K562 (cell line): ENCODE measurements around the gene GTPBP1. TPM values are rescaled to one million over a fixed set of nuclear protein-coding genes. Genes with fewer than 3 reads are reported as not detected.

Experiments
- AFF4 ChIP-seq: sonication (generic); formaldehyde crosslinking; IDR thresholded peaks from 2 replicates; pipeline ENCODE4 v1.8.0; 2023; ENCODE audit warnings: mild to moderate bottlenecking, missing genetic modification reagents
- ATF4 ChIP-seq: fragments of 450-650 bp; formaldehyde crosslinking; IDR thresholded peaks from 2 replicates; pipeline ENCODE4 v1.4.0; 2022; ENCODE audit warnings: mild to moderate bottlenecking, moderate library complexity
- CHCHD3 ChIP-seq: fragments of 250-450 bp; sonication (Bioruptor Pico); IDR thresholded peaks from 2 replicates; pipeline ENCODE4 v2.1.2; 2022; ENCODE audit warnings: mild to moderate bottlenecking
- KAT7 ChIP-seq: sonication (generic); formaldehyde crosslinking; IDR thresholded peaks from 2 replicates; pipeline ENCODE4 v1.8.0; 2022; ENCODE audit warnings: missing genetic modification reagents, mild to moderate bottlenecking, borderline replicate concordance
- MYBL2 ChIP-seq, 2 experiments: fragments of 450-650 bp in 1 of 2; sonication (generic) in 1 of 2; formaldehyde crosslinking in 1 of 2; IDR thresholded peaks; 2 replicates each; pipeline versions ENCODE4 v1.6.1 to v1.8.1; 2017 to 2022; ENCODE audit warnings: borderline replicate concordance in 1 of 2, inconsistent platforms in 1 of 2, low read depth in 1 of 2, mild to moderate bottlenecking in 1 of 2, missing genetic modification reagents in 1 of 2, moderate library complexity in 1 of 2
- PHF20 ChIP-seq: fragments of 450-650 bp; IDR thresholded peaks from 2 replicates; pipeline ENCODE4 v1.6.1; 2018; ENCODE audit not compliant: partially characterized antibody
- POLR2A ChIP-seq: fragments of 450-650 bp; conservative IDR thresholded peaks from 2 replicates; pipeline ENCODE4 v1.6.1; 2016
- SNIP1 ChIP-seq: fragments of 450-650 bp; IDR thresholded peaks from 2 replicates; pipeline ENCODE4 v1.7.1; 2017; ENCODE audit warnings: low read depth, mild to moderate bottlenecking
- SP2 ChIP-seq: IDR thresholded peaks from 2 replicates; pipeline ENCODE4 v1.6.1; 2011; ENCODE audit warnings: mild to moderate bottlenecking, low read depth, low read length, moderate library complexity; ENCODE audit not compliant: poor library complexity, severe bottlenecking; ENCODE audit errors: extremely low read depth
- TEAD2 ChIP-seq: fragments of 450-650 bp; IDR thresholded peaks from 2 replicates; pipeline ENCODE4 v1.6.1; 2016; ENCODE audit warnings: missing genetic modification characterization, control low read depth, missing compliant biosample characterization
- ZC3H8 ChIP-seq: fragments of 450-650 bp; IDR thresholded peaks from 2 replicates; pipeline ENCODE4 v1.6.1; 2017
- ZNF280B ChIP-seq: fragments of 250-450 bp; sonication (Bioruptor Pico); IDR thresholded peaks from 2 replicates; pipeline ENCODE4 v1.5.1; 2021; ENCODE audit warnings: mild to moderate bottlenecking
- ZNF707 ChIP-seq: fragments of 250-450 bp; sonication (Bioruptor Pico); conservative IDR thresholded peaks from 2 replicates; pipeline ENCODE4 v1.8.0; 2022; ENCODE audit warnings: inconsistent platforms, mild to moderate bottlenecking, moderate library complexity
- polyA plus RNA-seq, 8 experiments: library from polyadenylated mRNA; depleted of rRNA in 4 of 8; stranded (reverse) in 5 of 8; unstranded in 3 of 8; fragments of >200 nt; fragmentation: Nextera tagmentation in 2 of 8; fragmentation: Illumina TruSeq in 1 of 8; extraction: Ambion mirVana in 2 of 8; extraction: Trizol in 1 of 8; gene quantifications; 2 replicates each; pipeline versions ENCODE4 v1.2.1 to v1.2.3, GENCODE V29; 2011 to 2014; ENCODE audit warnings: inconsistent platforms in 1 of 8, missing spikeins in 1 of 8
- total RNA-seq, 7 experiments: library from RNA; depleted of rRNA in 6 of 7; stranded (reverse); fragments of >200 nt in 6 of 7; fragmentation: Illumina TruSeq in 2 of 7; extraction: Trizol in 2 of 7; gene quantifications; 2 replicates each; pipeline versions ENCODE4 v1.2.1 to v1.2.3, GENCODE V29; 2011 to 2021; ENCODE audit warnings: low replicate concordance in 1 of 7
- TF ChIP-seq, protein P1 (sequence below), 2 experiments: fragments of 450-650 bp in 1 of 2; IDR thresholded peaks; 2 replicates each; pipeline ENCODE4 v1.6.1; 2011 to 2017; ENCODE audit warnings: low read depth in 2 of 2, antibody characterized with exemption in 1 of 2, borderline replicate concordance in 1 of 2, low read length in 1 of 2, mild to moderate bottlenecking in 1 of 2, mixed read lengths in 1 of 2; ENCODE audit not compliant: control insufficient read depth in 1 of 2
- TF ChIP-seq, protein P2 (sequence below), 2 experiments: fragments of 450-650 bp; IDR thresholded peaks; 2 replicates each; pipeline ENCODE4 v1.6.1; 2016

Gene GTPBP1
- total and polyA plus RNA-seq, 9 of the 15 experiments (the other 6 are each of a cell fraction or from before 2014, with no cell fraction given) = 0.83 to 53.2 (median 23.3) TPM

DNA sequence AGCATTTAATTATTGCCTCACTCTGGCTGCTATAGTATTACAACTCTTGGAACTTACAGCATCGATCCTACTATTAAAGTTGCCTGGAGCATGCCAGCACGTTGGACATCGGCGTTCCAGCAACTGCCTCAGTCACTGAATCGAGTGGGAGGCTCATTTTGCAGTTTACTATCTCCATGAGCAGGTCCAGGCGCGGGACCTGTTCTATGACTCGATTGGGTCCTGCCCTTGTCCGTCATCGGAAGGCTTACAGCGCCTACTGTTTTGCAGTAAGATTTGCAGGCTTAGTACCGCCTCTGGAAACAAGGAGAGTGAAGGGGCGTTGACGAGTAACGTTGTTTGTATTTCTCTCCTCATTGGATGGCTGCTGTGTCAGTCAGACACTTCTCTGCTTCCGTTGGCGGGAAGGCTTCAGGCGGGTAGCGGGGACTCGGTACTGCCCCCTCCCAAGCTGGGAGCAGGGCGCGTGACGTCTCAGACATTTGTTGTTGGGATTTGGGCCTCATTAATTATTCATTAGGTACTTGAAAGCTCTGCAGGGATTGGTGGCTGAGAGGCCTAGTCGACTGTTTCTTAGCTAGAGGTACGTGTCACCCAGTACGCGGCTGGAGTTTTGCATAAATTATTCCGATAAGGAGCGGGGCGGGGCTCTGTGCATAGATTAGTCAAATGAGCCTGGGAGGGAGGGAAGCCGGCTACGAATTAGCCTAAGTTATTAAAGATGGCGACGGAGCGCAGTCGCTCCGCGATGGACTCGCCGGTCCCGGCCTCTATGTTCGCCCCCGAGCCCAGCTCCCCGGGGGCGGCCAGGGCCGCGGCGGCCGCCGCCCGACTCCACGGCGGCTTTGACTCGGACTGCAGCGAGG, at the start of gene GTPBP1 (continued):
- no peak for TF ChIP-seq AFF4 (CRISPR knock-in tag)
- TF ChIP-seq, protein P1, sequence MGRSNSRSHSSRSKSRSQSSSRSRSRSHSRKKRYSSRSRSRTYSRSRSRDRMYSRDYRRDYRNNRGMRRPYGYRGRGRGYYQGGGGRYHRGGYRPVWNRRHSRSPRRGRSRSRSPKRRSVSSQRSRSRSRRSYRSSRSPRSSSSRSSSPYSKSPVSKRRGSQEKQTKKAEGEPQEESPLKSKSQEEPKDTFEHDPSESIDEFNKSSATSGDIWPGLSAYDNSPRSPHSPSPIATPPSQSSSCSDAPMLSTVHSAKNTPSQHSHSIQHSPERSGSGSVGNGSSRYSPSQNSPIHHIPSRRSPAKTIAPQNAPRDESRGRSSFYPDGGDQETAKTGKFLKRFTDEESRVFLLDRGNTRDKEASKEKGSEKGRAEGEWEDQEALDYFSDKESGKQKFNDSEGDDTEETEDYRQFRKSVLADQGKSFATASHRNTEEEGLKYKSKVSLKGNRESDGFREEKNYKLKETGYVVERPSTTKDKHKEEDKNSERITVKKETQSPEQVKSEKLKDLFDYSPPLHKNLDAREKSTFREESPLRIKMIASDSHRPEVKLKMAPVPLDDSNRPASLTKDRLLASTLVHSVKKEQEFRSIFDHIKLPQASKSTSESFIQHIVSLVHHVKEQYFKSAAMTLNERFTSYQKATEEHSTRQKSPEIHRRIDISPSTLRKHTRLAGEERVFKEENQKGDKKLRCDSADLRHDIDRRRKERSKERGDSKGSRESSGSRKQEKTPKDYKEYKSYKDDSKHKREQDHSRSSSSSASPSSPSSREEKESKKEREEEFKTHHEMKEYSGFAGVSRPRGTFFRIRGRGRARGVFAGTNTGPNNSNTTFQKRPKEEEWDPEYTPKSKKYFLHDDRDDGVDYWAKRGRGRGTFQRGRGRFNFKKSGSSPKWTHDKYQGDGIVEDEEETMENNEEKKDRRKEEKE (IDR thresholded peaks at IDR 0.05; ENCODE audit: borderline replicate concordance in 1 of 2, control insufficient read depth in 1 of 2, low read depth in 2 of 2, low read length in 1 of 2) = no peak
- TF ChIP-seq POLR2A = peak; percentile 82
- no peak for TF ChIP-seq ZC3H8
- TF ChIP-seq TEAD2 (tag) = no peak
- no peak for TF ChIP-seq ATF4 (CRISPR knock-in tag)
- TF ChIP-seq CHCHD3 (CRISPR knock-in tag) = no peak
- no peak for TF ChIP-seq MYBL2 (IDR thresholded peaks at IDR 0.05; ENCODE audit: low read depth)
- no peak for TF ChIP-seq MYBL2 (CRISPR knock-in tag; IDR thresholded peaks at IDR 0.05; ENCODE audit: borderline replicate concordance)
- TF ChIP-seq SNIP1 = no peak
- TF ChIP-seq PHF20 = no peak
- TF ChIP-seq ZNF280B (CRISPR knock-in tag) = no peak
- TF ChIP-seq, protein P2, sequence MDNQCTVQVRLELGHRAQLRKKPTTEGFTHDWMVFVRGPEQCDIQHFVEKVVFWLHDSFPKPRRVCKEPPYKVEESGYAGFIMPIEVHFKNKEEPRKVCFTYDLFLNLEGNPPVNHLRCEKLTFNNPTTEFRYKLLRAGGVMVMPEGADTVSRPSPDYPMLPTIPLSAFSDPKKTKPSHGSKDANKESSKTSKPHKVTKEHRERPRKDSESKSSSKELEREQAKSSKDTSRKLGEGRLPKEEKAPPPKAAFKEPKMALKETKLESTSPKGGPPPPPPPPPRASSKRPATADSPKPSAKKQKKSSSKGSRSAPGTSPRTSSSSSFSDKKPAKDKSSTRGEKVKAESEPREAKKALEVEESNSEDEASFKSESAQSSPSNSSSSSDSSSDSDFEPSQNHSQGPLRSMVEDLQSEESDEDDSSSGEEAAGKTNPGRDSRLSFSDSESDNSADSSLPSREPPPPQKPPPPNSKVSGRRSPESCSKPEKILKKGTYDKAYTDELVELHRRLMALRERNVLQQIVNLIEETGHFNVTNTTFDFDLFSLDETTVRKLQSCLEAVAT (IDR thresholded peaks at IDR 0.05) = no peak; a peak in 1 of 4 replicates
- TF ChIP-seq KAT7 = no peak
- TF ChIP-seq ZNF707 (CRISPR knock-in tag) = no peak
- peak; percentile 70 for TF ChIP-seq SP2
